ENCODE measurements around the gene PPDPF. TPM values are rescaled to one million over a fixed set of nuclear protein-coding genes. Genes with fewer than 3 reads are reported as not detected.

The PPDPF gene
- total RNA-seq, 2 donors from 2014 or later: 602 to 609 TPM

- intact Hi-C loops (cut with DNase I): no loop called here
- Histone ChIP-seq H3K27ac (no peak overlapping the region), H3K27me3 (replicated peaks; ENCODE audit: insufficient read depth) (no peaks in the 10 kb centered on the region), H3K4me3 (no peak overlapping the region), H3K4me1 (replicated peaks) (no peaks in the 10 kb centered on the region), H3K36me3 (peaks cover 4 to 5% of the 10 kb centered on the region in 2 donors), H3K9me3 (no peaks in the 10 kb centered on the region)
- 89% methylated on average over 26 of the region's 26 CpGs for WGBS
- DNase-seq (ENCODE audit: low spot score): no peak
- no peak for TF ChIP-seq CTCF (IDR thresholded peaks at IDR 0.05)
- no peak for TF ChIP-seq POLR2A (IDR thresholded peaks at IDR 0.05)
- no peak for TF ChIP-seq POLR2AphosphoS5 (IDR thresholded peaks at IDR 0.05)
These were observed 40.5 kb downstream of the PPDPF start for GRCh38 chr20:63560856-63561609.

- 92% methylated on average over 32 of the region's 36 CpGs for WGBS
- Histone ChIP-seq H3K27ac (no peak overlapping the region), H3K4me1 (replicated peaks) (no peaks in the 10 kb centered on the region), H3K36me3 (peaks cover 4 to 5% of the 10 kb centered on the region in 2 donors), H3K27me3 (replicated peaks; ENCODE audit: insufficient read depth) (no peaks in the 10 kb centered on the region), H3K4me3 (no peak overlapping the region), H3K9me3 (no peaks in the 10 kb centered on the region)
- intact Hi-C loops (cut with DNase I): no loop called here
- DNase-seq (ENCODE audit: low spot score): no peak
- no peak for TF ChIP-seq CTCF (IDR thresholded peaks at IDR 0.05)
- no peak for TF ChIP-seq POLR2A (IDR thresholded peaks at IDR 0.05)
- TF ChIP-seq POLR2AphosphoS5 (IDR thresholded peaks at IDR 0.05): no peak
These were observed 41.2 kb downstream of the PPDPF start for GRCh38 chr20:63561624-63562396.

GRCh38 chr20:63562461-63563224, 42.1 kb downstream of the PPDPF start:
- Histone ChIP-seq H3K4me1 (replicated peaks) (no peaks in the 10 kb centered on the region), H3K27me3 (replicated peaks; ENCODE audit: insufficient read depth) (no peaks in the 10 kb centered on the region), H3K4me3 (no peak overlapping the region), H3K9me3 (no peaks in the 10 kb centered on the region), H3K36me3 (peaks cover 4 to 5% of the 10 kb centered on the region in 2 donors), H3K27ac (no peak overlapping the region)
- 95% methylated on average over 50 of the region's 54 CpGs for WGBS
- intact Hi-C loops (cut with DNase I): no loop called here
- no peak for DNase-seq (ENCODE audit: low spot score)
- TF ChIP-seq CTCF (IDR thresholded peaks at IDR 0.05): no peak
- TF ChIP-seq POLR2A (IDR thresholded peaks at IDR 0.05): no peak
- no peak for TF ChIP-seq POLR2AphosphoS5 (IDR thresholded peaks at IDR 0.05)

- H3K36me3 ChIP-seq: peaks cover 4 to 5% of the 10 kb centered on the region in 2 donors
- no peak overlapping the region for H3K4me3 ChIP-seq
- H3K4me1 ChIP-seq (replicated peaks): no peaks in the 10 kb centered on the region
- H3K27ac ChIP-seq: no peak overlapping the region
- 92% methylated on average over 39 of the region's 55 CpGs for WGBS
- H3K9me3 ChIP-seq: no peaks in the 10 kb centered on the region
- intact Hi-C loops (cut with DNase I): no loop called here
- TF ChIP-seq POLR2AphosphoS5 (IDR thresholded peaks at IDR 0.05): no peak
- TF ChIP-seq POLR2A (IDR thresholded peaks at IDR 0.05): no peak
- TF ChIP-seq CTCF (IDR thresholded peaks at IDR 0.05): no peak
- H3K27me3 ChIP-seq (replicated peaks; ENCODE audit: insufficient read depth): no peaks in the 10 kb centered on the region
- DNase-seq (ENCODE audit: low spot score): no peak
These were observed 42.8 kb downstream of the PPDPF start for GRCh38 chr20:63563225-63563935.

Data from prostate gland (tissue), 2 donors.